ENCODE data around the gene CHAF1A. TPM values are rescaled to one million over a fixed set of nuclear protein-coding genes. Genes with fewer than 3 reads are reported as not detected.

Gene CHAF1A
- total and polyA plus RNA-seq, 2 of the 4 experiments (the other 2 are of a cell fraction) = 12.4 to 22.9 TPM

GRCh38 chr19:4488496-4488895 is 86.1 kb downstream of the CHAF1A start:
- Histone ChIP-seq H2BK20ac (ENCODE audit: low read depth, low read length) (no peak overlapping the region), H3K56ac (ENCODE audit: extremely low read depth, insufficient read depth, low read length) (no peak overlapping the region), H4K20me1 (ENCODE audit: insufficient read depth, low read length) (peaks cover 14% of the 10 kb centered on the region; the same call in 1 of the 2 replicates), H4K8ac (ENCODE audit: low read depth in 2 of 2, low read length in 2 of 2) (no peak overlapping the region), H4K91ac (ENCODE audit: insufficient read depth, low read depth, low read length) (no peak overlapping the region), H3K18ac (ENCODE audit: low read depth, low read length) (no peak overlapping the region), H3K9ac (ENCODE audit: low read depth, low read length) (no peak overlapping the region), H3K36me3 (ENCODE audit: control insufficient read depth, insufficient read depth, low read length) (peaks cover 56% of the 10 kb centered on the region), H3K4me1 (ENCODE audit: control insufficient read depth, insufficient read depth, low read length) (no peaks in the 10 kb centered on the region), H3K23ac (ENCODE audit: low read depth, low read length) (no peak overlapping the region), H3K27me3 (ENCODE audit: control insufficient read depth, insufficient read depth, low read length) (no peaks in the 10 kb centered on the region), H2AK9ac (replicated peaks; ENCODE audit: low read depth, low read length, poor library complexity) (no peak overlapping the region), H2BK5ac (ENCODE audit: low read depth, low read length, poor library complexity, severe bottlenecking) (no peak overlapping the region), H3K79me1 (ENCODE audit: low read depth in 1 of 2, low read length in 2 of 2) (peaks cover 13 to 37% of the 10 kb centered on the region in 2 experiments), H2AFZ (replicated peaks; ENCODE audit: low read length, poor library complexity) (peak overlapping the region; percentile 21), H3K9me1 (ENCODE audit: insufficient read depth, low read length) (peaks cover 13% of the 10 kb centered on the region), H4K5ac (ENCODE audit: low read depth, low read length) (no peak overlapping the region), H2BK15ac (ENCODE audit: low read depth, low read length) (no peak overlapping the region), H3K4ac (ENCODE audit: low read depth, low read length) (no peak overlapping the region), H3K4me2 (ENCODE audit: low read depth, low read length) (no peak overlapping the region), H3K27ac (ENCODE audit: insufficient read depth, low read length) (no peak overlapping the region), H3K14ac (replicated peaks; ENCODE audit: low read depth, low read length) (no peak overlapping the region), H3K4me3 (ENCODE audit: insufficient read depth, low read depth, low read length) (no peak overlapping the region), H2AK5ac (ENCODE audit: low read depth, low read length) (no peak overlapping the region), H2BK120ac (ENCODE audit: low read depth, low read length) (no peak overlapping the region), H3K9me3 (ENCODE audit: control insufficient read depth, insufficient read depth, low read length) (no peaks in the 10 kb centered on the region)
- intact Hi-C loops (cut with micrococcal nuclease) = no loop called here
- 91% methylated on average over 14 of the region's 29 CpGs; no CpG with 5 or more reads in 1 of the 2 experiments for WGBS, 2 experiments (ENCODE audit: extremely low coverage in 2 of 2, insufficient read length in 1 of 2)
- dilution Hi-C loops (cut with HindIII; ENCODE audit: low sequenced_read_pairs, unreplicated experiment) = no loop called here
- ChIA-PET CTCF (no interaction called here), POLR2A (ENCODE audit: unreplicated experiment) (no interaction called here)
- in situ Hi-C loops (cut with MboI; ENCODE audit: low sequenced_read_pairs) = no loop called here
- ATAC-seq (ENCODE audit: low read depth) (no peak), DNase-seq (no peak)
- BruUV-seq (replicated peaks) = no TSS peak
- TF ChIP-seq RCOR1 (IDR thresholded peaks at IDR 0.05; ENCODE audit: insufficient replicate concordance, low read length) (no peak), CTCF (conservative IDR thresholded peaks at IDR 0.05; ENCODE audit: low read depth, low read length) (no peak)
